Activated T-cell treated with anti-CD3 and anti-CD28 coated beads for 4 hours (primary cell): ENCODE data around the gene COX6B2.
"Not testable (repeated sequence)": the region's sequence is repeated elsewhere in the genome, so short reads cannot be mapped to it uniquely, and the experiment has no call there.

Experiments
- DNase-seq: peaks from one replicate; pipeline ENCODE4 v3.0.0-alpha.2; 2020

COX6B2 gene

DNA sequence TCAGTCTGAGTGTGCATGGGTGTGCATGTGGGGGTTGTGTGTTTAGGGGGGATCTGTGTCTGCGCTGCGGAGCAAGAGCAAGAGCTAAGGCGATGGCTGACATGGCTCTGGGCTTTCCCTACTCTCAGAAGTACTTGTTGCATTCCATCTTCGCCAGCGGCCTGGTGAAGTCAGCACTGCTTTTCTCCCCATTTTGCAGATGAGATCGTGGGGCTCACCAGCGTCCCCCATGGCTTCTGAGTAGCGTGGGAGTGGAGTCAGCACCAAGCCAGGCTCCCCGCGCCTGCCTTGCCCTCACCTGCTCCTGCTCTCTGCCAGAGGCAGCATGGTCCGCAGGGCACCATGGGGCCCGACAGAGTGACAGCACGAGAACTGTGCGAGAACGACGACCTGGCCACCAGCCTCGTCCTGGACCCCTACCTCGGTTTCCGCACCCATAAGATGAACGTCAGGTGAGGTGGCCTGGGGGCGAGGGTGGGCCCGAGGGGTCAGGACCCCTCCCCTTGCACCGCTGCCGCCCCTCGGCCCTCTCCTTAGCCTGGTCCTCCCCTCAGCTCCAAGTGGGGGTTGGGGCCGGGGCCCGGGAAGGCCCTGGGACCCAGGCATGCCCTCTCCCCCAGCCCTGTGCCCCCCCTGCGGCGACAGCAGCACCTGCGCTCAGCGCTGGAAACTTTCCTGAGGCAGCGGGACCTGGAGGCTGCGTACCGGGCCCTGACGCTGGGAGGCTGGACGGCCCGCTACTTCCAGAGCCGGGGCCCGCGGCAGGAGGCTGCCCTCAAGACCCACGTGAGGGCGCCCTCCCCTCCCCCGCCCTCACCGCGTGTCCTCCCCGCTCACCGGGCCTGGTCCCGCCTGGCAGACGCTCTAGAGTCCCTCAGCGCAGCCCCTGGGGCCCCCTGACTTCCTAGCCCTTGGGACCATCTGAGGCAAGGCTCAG lies 12.7 kb downstream of the COX6B2 start:
- DNase-seq = no peak

DNA sequence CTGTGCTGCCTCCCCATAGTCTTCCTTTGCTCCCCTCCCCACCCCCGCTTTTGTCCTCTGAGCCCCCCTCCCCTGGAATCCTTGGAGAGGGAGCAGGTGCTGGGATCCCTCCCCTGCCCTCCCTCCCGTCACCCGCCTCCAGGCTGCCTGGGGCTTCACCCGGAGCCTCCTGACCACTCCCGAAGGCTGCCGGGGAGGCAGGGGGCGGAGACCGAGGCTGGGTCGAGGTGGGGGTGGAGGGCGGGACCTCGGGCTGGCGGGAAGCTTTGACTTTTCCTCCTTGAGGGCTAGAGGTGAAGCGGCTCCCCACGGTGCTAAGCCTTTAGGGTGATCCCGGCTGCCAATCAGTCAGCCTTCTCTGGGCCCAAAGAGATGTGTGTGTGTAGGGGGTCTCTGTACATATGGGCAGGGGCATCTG lies 13.3 kb downstream of the COX6B2 start:
- DNase-seq = peak; percentile 44

DNA sequence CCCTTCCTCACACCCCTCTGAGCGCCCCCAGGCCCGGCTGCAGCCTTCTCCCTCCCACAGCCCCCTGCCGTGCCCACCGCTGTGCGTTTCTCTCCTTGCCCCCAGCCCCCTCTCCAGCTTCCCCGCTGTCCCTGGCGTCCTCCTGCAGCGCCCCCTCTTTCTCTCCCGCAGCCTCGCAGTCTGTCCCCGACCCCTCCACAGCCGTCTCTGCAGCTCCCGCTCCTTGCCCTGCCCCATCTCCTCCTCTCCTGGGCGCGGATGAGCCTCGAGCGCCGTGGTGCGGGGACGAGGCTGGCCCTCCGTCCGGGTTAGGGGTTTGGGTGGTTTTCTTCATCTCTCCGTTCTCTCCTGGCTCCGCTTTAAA lies 13.8 kb downstream of the COX6B2 start:
- no peak for DNase-seq

DNA sequence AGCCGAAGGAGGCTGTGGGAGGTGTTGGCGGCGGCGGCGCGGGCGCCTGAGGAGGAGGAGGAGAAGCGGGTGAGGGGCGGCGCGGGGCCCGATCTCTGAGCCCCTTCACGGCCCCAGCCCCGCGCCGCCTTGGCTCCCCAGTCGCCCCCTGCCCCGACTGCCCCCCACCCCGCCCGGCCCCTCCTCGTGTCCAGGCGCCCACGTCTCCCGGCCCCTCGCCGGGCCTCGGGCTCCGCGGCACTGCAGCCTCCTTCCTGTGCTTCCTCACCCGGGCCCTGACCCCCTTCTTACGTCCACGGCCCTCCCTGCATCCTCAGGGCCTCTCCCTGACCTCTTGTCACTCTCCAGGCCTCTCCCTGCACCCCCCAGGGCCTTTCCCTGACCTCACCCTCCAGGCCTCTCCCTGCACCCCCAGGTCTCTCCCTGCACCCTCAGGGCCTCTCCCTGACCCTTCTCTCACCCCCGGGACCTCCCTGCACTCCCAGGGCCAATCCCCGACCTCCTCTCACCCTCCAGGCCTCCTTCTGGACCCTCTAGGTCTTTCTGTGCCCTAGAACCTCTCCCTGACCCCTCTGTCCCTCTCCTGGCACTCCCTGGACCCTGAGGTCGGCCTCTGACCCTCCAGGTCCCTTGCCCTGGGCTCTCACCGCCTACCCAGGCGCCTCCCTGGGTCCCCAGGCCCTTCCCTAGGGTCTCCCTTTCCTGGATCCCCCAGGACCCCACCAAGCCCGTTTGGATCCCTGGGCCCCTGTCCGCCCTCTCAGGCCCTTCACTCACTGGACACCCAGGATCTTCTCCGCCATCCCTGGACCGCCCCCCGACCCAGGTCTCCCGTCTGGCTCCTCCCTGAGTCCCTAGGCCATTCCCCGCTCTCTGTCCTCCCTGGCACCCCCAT lies 14.4 kb downstream of the COX6B2 start:
- DNase-seq = no peak

DNA sequence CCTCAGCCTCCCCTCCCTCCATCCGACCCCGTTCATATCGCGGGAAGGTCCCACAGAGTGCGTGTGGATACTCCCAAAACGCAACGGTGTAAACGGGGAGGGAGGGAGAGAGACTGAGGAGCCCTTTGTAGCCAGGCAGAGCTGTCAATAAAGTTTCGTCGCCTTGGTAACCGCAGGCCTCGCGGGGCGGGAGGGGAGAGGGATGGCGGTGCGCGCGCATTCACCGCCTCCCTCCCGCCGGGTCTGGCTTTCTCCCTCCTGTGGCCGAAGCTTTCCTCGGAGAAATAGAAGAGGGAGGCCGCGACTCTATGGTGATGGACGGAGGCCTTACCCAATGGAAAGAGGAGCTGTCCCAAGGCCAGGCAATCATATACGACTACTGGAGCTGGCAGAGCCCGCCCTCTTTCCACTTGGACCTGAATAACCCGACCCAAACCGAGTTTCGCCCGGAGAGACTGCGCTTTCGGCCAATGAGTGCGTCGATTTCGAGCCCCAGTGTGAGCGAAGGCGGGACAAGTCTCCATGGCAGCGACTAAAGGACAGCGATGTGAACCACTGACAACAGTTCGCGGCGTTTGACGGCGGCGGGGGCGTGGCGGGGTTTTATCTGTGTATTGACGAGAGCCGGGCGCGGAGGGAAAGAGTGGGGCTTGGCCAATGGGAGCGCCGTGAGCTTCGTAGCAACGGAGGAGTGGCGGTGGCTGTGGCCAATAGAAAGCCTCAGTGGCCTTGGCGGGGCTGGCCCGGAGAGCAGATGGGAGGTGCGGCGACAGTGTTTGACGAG lies 15.2 kb downstream of the COX6B2 start, which contains the start of gene KMT5C:
Gene KMT5C (plus strand): TSS at position 772 of the 784 bp plus-strand sequence. CDS start 2,061 bp downstream, outside the sequence.
- DNase-seq = peak; percentile 100

DNA sequence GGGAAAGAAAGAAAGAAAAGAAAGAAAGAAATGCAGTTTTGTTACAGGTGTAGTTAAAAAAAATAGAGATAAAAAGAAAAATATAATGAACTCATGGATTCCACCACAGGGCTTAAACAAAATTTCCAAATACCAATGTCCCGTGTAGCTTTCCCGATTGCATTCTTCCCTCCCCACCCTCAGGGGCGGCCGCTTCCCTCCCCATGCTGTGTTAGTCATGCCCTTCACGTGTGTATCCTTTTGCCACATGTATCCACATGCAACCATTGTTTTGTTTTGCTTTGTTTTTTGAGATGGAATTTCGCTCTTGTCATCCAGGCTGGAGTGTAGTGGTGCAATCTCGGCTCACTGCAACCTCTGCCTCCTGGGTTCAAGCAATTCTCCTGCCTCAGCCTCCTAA lies 18.4 kb downstream of the COX6B2 start:
- DNase-seq = no peak

DNA sequence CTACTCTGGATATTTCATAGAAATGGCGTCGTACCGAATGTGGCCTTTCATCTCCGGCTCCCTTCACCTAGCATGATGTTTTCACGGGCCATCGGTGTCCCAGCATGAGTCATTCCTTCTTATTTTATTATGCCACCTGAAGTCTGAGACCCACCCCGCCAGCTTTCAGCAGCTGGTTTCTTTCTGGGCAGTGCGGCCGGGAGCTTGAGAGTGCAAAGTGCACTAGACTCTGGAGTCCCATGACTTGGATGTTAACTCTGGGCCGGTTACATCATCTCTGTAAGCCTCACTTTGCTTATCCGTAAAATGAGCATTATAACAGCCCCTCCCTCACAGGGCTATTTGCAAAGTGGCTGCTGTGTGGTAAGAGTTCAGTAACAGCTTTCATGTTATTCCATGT lies 20.6 kb downstream of the COX6B2 start:
- DNase-seq = no peak

DNA sequence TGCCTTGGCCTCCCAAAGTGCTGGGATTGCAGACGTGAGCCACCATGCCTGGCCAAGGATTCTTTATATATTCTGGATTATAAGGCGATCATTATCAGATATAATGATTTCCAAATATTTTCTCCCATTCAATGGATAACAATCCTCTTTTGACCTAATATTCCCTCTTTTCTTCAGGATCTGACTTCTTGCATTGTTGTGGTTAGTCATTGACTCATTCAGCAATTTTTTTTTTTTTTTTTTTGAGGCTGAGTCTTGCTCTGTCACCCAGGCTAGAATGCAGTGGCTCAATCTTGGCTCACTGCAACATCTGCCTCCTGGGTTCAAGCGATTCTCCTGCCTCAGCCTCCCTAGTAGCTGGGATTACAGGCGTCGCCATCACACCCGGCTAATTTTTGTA lies 24.7 kb downstream of the COX6B2 start:
- DNase-seq = not testable (repeated sequence)

DNA sequence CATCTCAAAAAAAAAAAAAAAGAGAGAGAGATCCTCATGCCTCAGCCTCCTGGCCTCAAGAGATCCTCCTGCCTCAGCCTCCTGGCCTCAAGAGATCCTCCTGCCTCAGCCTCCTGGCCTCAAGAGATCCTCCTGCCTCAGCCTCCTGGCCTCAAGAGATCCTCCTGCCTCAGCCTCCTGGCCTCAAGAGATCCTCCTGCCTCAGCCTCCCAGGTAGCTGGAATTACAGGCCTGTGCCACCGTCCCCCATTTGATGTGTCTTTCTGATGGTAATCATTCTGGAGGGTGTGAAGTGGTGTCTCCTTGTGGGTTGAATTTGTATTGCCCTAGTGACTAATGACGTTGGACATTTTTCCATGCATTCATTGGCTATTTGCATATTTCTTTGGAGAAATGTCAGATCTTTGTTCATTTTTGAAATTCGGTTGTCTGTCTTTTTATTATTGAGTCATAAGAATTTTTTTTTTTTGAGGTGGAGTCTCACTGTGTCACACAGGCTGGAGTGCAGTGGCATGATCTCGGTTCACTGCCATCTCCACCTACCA lies 25.7 kb downstream of the COX6B2 start:
- not testable (repeated sequence) for DNase-seq

DNA sequence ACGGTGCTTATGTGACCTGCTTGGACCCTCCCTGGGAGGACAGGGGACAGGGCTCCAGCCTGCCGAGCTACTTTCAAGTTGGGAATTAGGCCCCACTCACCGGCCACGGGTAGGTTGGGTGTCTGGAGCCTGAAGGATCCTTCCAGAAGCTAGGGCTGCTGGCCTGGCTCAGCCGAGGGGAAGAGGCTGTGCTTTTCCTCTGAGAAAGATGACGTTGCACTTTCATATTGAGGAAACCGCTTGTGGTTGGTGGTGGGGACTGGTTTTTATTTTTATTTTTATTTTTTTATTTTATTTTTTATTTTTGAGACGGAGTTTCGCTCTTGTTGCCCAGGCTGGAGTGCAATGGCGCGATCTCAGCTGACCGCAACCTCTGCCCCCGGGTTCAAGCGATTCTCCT lies 29.3 kb downstream of the COX6B2 start, which contains the start of gene TMEM150B:
Gene TMEM150B (minus strand): TSS at position 170 of the 400 bp plus-strand sequence. CDS start 4,305 bp downstream, outside the sequence.
- no peak for DNase-seq

DNA sequence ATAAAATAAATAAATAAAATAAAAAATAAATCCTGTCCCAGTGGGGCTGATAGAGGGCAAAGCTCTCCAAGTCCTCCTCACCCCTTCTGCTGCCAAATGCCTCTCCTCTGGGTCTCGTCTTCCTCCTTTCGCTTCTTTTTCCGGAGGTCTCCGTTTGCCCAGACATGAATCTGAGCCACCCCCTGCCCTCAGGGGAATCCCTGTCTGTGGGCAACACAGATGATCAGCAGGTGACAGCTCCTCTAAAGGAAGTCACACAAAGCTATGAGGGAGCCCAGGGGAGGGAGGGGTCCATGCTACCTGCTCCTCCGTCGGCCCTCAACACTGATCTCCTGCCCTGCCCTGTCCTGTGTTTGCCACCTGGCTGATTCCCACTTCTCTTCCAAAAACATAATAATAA lies 29.9 kb downstream of the COX6B2 start:
- DNase-seq = no peak

DNA sequence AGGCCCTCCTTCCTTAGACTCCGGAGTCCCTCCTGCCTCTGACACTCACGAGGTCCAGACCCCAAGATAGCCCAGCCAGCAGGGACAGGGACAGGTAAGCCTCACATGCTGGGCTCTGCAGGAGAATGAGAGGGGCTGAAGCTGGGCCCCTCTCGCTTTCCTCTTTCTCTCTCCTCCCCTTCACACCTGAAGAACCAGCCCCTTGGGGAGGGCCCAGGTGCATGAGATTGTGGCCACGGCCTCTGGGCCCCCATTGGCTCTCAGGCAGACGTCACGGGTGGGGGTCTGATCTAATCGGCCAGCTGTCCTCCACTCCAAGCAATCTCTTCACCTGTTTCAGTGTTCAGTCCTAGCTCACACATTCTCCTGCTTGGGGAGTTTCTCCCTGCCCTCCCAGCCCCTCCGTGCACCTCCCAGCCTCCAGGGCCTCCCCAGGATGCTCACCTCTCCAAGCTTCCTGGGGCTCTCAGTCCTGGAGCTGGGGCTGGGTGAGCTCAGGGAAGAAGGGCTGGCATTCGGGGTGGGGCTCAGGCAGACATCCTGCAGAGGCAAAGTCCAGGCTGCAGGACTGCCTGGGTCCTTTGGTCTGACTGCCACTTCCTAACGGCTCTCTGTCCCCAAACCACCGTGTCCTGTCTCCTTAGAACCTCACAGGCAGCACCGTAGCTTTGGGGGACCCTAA lies 32.2 kb downstream of the COX6B2 start:
- no peak for DNase-seq

DNA sequence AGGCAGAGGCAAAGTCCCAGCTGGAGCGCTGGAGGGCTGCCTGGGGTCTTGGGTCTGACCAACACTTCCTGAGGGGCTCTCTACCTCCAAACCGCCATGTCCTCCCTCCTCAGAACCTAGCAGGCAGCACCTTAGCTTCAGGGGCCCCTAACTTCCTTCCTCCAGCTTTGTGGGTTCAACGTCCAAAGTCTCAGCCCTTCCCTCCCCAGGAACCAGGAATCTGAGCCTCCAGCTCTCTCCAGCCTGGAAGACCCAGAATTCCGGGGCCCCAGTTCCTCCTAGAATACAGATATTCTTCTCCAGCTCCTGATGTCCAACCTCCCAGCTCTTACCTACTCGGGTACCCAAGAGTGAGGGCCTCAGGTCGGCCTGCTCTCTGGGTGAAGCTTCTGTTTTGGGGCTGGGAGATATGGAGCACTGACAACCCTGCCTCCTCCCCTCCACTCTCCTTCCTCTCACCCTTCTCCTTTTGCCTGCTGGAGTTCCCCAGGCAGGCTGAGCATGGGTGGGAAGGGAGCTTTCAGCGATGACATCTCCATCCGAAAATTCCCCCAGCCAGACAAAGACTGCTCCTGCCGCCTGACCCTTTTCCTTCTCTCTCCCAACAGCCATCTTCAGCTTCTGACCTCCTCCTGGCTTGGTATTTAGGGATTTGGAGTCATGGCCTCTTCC lies 32.9 kb downstream of the COX6B2 start:
- no peak for DNase-seq

DNA sequence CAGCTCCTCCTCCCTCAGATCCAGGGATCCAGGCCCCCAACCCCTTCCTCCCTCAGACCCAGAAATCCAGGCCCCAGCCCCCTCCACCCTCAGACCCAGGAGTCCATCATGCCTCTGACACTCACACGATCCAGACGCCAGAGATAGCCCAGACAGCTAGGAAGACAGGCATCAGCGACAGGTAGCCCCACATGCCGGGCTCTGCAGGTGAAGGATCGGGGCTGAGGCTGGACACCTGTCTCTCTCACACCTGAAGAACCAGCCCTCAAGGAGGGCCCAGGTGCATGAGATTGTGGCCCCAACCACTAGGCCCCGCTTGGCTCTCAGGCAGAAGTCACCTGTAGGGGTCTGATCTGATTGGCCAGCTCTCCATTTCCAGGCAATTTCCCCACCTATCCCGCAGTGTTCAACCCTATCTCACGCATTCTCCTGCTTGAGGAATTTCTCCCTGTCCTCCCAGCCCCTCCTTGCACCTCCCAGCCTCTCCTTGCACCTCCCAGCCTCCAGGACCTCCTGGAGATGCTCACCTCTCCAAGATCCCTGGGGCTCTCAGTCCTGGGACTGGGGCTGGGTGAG lies 33.6 kb downstream of the COX6B2 start:
- DNase-seq = no peak

DNA sequence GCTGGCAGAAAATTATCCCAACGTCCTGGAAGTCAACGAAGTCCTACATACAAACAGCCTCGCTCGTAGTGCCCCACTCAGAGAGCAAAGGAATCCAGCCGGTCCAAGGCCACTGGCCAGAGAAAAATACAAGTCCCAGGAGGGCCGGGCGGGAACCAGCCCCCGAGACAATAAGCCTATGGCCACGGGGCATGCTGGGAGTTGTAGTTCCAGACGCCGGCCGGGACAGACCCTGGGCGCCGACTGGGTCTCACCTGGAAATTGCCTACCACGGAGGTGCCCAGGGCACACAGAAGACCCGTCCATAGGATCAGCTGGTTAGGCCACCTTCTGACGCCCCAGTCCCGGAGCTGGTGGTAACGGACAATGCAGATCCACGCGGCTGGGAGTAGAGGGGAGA lies 34.7 kb downstream of the COX6B2 start:
- DNase-seq = no peak

DNA sequence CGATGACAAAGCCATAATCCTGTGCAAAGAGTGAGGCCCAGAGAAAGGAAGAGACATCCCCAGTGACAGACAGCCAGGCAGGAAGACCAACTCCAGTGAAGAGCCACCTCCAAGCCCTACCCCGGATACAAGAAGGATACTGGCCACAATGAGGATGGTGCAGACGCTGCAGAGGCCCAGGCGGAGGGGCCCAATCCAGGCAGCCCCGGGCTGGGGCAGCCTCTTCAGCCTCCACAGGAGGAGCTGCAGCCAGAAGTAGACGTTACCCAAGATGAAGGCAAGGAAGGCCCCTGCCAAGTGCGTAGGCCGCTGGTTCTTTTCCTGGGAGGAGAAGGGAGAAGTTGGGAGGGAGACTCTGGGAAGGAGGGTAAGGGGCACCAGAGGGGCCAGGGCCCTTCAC lies 37.9 kb downstream of the COX6B2 start:
- no peak for DNase-seq

DNA sequence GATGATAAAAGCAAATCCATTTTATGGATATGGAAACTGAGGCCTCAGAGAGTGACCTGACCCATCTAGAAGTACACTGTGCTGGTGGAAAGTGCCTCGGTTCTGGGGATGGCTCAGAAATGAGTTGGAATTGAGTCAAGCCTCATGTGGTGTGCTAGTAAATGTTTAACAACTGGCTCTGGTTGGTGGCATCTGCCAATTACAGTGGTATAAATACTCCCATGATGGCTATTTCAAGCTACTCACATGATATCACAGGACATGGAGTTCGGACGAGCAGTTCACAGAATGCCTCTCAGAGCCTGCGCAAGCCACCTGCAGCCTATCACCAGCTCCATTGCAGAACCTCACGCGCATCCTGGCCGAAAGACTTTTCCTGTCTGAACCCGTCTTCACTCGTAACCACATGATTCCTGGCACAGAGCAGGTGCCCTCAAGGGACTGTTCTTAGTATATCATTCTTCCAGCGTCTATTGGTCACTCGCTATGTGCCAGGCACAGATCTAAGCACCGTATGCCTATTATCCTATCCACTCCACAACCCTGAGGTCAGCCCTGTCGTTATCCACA lies 38.5 kb downstream of the COX6B2 start:
- DNase-seq = no peak

DNA sequence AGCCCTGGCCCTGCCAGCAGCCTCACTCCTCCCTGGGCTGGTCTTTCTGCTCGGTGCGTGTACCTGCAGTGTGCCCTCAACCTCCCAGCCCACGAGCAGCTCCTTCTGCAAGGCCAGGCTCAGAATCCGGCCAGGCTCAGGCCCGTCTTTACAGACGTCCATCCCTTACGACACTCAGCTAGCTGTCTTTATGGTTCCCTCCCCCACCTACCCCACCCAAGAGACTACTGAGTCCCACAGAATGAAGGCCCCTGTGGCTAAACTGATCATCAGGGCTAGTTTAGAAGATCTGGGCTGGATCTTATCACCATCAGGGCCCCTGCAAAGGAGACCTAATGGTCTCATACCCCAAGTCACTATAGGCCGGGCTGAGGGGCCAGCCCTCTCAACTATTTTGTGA lies 40.1 kb downstream of the COX6B2 start:
- DNase-seq = no peak

DNA sequence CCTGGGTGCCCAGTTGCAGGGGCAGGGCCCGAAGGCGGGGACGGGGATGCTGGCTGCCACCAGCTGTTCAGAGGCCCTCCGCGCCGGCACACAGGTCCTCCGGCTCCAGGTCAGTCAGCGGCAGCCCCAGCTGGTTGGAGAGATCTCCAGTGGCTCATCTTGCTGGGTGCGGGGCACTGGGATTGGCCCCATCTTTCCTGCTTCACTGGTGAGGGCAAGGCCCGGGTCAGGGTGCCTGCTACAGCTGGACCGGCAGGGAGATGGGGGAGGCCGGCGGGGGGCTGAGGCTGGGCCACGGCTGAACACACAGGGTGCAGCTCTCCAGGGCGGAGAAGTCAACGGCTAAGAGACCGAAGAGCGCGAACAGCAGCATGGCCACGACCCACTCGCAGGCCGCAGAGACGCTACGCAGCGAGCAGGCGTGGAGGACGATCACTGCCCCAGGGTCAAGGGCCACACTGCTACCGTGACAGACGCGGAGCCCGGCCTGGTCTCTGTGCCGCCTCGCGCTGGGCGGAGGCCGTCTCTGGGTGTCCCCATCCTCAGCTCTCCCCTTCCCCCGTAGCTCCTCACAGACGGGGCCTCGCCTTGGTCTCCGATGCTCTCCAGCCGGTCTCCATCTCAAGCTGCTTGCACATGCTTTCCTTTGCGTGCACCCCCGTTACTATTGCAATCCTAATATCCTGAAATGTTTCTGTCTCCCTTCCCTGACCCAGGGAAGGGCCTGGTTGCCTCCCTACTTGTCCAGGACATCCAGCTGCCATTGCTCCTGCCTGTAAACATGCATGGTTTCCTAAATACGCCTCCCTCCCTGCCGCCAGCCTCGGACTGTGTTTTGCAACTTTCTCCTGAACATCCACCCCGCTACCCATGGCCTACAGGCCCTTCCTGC lies 41.7 kb downstream of the COX6B2 start:
- DNase-seq = no peak
